Posterior vena cava (tissue), 2 donors: ENCODE results near the gene SUFU. TPM values are rescaled to one million over a fixed set of nuclear protein-coding genes. Genes with fewer than 3 reads are reported as not detected.

Experiments used
- total RNA-seq, 2 donors: library from RNA; stranded (reverse); fragmentation: NEBNext Ultra II Directional; extraction: Animal tissue kit (Norgen Biotek cat#: 25700); gene quantifications; one replicate each; pipeline ENCODE4 v1.2.1, GENCODE V29; 2021
- donor health status: DM: yes; HTN: yes; CAD: no.
- donor health status: DM: yes; HTN: yes; CAD: no.

Gene SUFU
- total RNA-seq, 2 donors from 2014 or later = 10.4 to 11.3 TPM

Other genes starting within 250 kb of the SUFU start
- 10 to 100 TPM; 21.5 to 44.7 TPM for gene NFKB2, start 108.3 kb upstream of the SUFU start, total RNA-seq
- under 1 TPM; 0.24 to 0.83 TPM for gene PSD, start 85.2 kb upstream of the SUFU start, total RNA-seq
- gene FBXL15, start 83.1 kb upstream of the SUFU start, total RNA-seq = 10 to 100 TPM; 10.8 to 12.4 TPM
- gene CUEDC2, start 71.4 kb upstream of the SUFU start, total RNA-seq = 10 to 100 TPM; 35.7 to 40.9 TPM
- not detected for gene C10orf95, start 52.4 kb upstream of the SUFU start, total RNA-seq
- 100 to 1,000 TPM; 102 to 107 TPM for gene ACTR1A, start 1.3 kb upstream of the SUFU start, total RNA-seq
- gene TRIM8, start 140.5 kb downstream of the SUFU start, total RNA-seq = 100 to 1,000 TPM; 122 to 125 TPM
- gene ARL3, start 210.4 kb downstream of the SUFU start, total RNA-seq = 10 to 100 TPM in 1 of 2 donors, 1 to 10 TPM in 1; 9.7 to 11.6 TPM
- 1 to 10 TPM; 2.4 to 6.5 TPM for gene SFXN2, start 210.7 kb downstream of the SUFU start, total RNA-seq
- 10 to 100 TPM; 61.4 to 62.7 TPM for gene WBP1L, start 240.0 kb downstream of the SUFU start, total RNA-seq